HL-60 (cell line): ENCODE results near the gene NTRK2.

ENCODE experiments used
- CTCF ChIP-seq: IDR thresholded peaks from one replicate; pipeline ENCODE4 v1.5.1; 2011; ENCODE audit warnings: low read length, control low read depth, inconsistent platforms; ENCODE audit not compliant: insufficient read depth
- GABPA ChIP-seq: IDR thresholded peaks from 2 replicates; pipeline ENCODE4 v1.6.1; 2012; ENCODE audit warnings: low read depth
- POLR2AphosphoS5 ChIP-seq: IDR thresholded peaks from 2 replicates; pipeline ENCODE4 v1.6.1; 2012; ENCODE audit warnings: low read depth

- TF ChIP-seq CTCF (no peak), POLR2AphosphoS5 (no peak), GABPA (no peak)
These were observed 126.9 kb downstream of the NTRK2 start for GRCh38 chr9:84796404-84796803.
